Middle frontal gyrus (tissue), 1 donor: ENCODE data around the gene PPARG.

Experiments
- DNase-seq: peaks from one replicate; pipeline ENCODE4 v3.0.0-alpha.2; 2015; ENCODE audit warnings: low spot score; ENCODE audit errors: extremely low spot score

PPARG gene

GRCh38 chr3:12309716-12310115, 20.8 kb downstream of the PPARG start:
- DNase-seq = no peak

DNA sequence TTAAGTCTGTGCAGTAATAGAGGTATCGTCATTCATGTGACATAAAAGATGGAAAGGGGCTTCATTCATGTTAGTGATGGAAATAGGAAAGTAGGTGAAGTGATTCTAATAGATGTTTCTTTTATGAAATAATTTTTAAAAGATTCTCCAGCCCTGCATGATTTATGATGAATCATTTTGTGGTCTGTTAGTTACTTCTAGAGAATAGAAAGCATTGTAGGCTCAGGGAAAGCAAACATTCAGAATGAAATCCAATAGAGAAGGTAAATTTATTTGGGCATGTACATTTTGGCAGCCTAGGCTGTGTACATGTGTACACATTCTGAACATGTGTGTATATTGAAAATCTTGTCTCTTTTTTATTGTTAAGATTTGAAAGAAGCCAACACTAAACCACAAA, 23.1 kb downstream of the PPARG start:
- no peak for DNase-seq

DNA sequence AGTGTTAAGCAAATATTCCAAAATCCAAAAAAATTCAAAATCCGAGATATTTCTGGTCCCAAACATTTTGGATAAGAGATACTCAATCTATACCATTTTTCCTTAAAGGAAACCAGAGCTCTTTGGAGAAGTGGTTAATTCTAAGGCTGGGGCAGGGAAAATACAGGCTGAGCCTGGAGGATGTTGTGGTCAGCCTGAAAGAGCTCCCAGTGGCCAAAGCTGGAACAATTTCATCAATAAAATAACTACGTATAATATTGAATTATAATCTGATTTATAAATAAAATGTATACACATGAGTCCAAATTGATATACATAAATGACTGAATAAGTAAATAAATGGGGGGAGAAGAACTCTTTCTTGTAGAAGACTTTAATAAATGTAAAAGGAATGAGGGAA, 24.6 kb downstream of the PPARG start:
- DNase-seq = no peak

DNA sequence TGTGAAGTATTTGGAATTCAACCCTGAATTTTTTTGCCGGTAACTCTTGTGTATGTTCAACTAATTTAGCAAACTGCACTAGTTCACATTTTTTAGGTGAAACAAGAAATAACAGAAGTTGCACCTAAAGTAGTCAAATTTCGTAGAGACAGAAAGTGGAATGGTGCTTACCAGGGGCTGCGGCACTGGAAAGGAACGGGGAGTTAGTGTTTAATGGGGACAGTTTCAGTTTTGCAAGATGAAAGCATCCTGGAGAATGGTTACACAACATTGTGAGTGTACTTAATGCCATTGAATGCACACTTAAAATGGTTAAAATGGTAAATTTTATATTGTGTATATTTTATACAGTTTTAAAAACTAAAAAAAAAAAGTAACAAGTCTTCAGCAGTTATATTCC, 27.4 kb downstream of the PPARG start:
- no peak for DNase-seq

GRCh38 chr3:12316729-12317351, 28.0 kb downstream of the PPARG start:
- DNase-seq = no peak

DNA sequence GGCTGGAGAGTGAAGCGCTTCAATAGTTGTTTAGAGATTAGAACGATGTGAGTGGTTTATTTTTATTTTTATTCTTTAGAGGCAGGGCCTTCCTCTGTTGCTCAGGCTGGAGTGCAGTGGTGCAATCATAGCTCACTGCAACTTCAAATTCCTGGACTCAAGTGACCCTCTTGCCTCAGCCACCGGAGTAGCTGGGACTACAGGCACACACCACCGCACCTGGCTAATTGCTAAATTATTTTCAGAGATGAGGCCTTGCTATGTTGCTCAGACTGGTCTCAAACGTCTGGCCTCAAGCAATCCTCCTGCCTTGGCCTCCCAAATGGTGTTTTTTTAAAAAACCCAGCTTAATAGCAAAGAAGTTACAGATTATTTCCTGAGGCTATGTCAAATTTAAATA, 29.0 kb downstream of the PPARG start:
- no peak for DNase-seq

DNA sequence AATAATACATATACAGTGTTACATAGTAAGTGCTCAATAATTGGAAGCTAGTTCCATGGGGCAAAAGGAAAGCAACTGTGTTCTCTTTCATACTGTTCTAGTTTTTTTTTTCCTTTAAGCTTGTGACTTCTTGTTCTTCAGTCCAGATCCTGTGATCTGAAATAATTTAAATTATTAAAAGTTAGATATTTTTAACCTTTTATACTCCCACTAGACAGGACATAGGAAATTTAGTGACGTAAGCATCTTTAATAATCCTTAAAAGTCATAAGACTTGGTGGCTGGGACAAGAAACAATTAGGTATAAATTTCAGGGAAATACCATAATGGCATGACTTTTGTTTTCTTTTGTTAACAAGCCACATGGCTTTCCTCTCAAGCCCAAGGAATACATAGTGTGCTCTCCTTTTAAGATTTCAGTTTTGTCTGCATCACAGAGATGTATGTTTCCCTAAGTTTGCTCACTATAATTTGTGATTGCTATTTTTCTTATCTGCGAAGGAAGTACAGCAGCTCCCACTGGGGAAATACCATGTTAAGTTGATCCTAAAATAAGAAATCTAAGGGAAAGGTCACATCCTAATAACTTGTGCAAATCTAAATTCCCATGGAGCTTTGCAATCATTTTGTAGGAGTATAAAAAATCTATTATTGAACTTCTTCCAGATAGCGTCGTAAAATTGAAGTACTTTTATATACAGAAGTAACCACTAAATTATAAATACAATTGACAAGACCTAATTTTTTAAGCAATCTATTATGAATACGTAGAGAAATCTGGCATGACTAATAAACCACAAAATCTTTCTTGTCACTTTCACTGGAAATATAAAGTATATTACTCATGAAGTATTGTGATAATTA, 30.1 kb downstream of the PPARG start:
- DNase-seq = no peak

DNA sequence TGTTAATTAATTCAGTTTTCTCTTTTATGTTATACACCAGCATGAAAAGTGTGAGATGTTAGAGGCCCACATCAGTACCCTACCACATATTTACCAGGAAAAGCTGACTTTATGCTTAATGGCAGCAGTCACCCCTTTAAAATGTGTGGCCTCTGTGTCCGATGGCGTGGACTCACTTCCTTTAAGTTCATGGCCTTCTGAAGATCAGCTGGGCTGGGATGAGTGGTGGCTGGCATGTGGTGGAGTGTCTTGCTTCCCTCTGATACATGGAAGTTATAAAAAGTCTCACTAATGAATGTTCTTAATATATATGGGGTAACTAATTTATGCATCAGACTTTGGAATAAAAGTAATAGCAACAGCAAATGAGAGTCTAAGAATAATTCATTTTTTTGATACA, 32.1 kb downstream of the PPARG start:
- DNase-seq = no peak

DNA sequence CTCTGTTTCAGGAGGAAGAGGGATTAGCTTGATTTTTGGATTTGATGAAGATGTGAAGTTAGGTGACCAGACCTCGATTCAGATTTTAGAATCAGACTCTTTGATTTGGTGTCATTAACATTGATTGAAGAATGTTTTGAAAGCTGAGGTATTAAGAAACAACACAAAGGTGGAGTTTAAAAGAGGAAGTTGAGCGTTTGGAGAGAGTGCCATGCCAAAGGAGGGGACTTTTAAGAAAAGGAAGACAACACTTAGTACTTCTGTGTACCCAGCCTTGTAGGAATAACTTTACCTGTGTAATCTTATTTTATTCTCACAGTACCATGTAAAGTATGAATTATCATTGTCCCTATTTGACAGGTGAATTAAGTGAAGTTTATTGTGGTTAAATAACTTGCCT, 34.4 kb downstream of the PPARG start:
- no peak for DNase-seq

DNA sequence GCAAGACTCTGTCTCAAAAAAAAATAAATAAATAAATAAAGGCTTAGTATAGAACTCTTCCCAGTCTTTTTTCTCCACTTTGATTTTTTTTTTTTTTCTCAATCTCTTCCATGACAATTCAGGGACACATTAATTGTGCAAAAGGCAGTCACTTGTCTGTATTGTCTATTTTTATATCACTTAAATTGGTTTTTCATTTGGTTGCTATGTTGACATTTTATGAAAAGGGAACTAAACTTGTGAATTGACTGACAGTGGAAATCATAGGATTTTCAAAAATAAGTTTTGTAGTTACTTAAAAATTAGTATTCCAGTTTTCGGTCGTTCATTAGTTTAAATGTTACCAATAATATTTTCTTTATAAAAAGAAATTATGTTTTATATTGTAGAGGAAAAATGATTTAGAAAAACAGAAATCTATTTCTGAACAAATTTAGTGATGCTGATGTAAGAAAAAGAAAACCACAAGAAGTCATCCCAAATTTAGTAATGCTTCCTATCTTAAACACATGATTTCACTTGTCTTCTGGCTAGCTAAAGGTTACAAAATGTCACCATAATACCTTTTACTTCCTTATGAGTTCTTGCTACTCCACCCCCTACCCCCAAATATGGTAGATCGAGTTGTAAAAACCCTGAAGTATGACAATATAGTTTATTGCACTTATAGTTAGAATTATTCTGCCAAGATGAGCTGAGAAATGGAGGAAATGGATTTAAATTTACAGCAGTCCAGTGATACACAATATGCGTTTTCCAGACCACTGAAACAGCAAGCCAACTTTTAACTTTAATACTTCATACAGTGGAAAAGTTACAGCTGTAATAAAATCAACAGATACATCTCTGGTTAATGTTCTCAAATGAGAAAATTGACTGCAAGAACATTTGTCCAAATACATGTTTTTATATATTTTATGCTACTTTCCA, 37.0 kb downstream of the PPARG start:
- no peak for DNase-seq

GRCh38 chr3:12327021-12327420, 38.2 kb downstream of the PPARG start:
- no peak for DNase-seq

GRCh38 chr3:12328132-12328836, 39.4 kb downstream of the PPARG start:
- DNase-seq = no peak

- no peak for DNase-seq
Measured at GRCh38 chr3:12328837-12329462, 40.1 kb downstream of the PPARG start.

DNA sequence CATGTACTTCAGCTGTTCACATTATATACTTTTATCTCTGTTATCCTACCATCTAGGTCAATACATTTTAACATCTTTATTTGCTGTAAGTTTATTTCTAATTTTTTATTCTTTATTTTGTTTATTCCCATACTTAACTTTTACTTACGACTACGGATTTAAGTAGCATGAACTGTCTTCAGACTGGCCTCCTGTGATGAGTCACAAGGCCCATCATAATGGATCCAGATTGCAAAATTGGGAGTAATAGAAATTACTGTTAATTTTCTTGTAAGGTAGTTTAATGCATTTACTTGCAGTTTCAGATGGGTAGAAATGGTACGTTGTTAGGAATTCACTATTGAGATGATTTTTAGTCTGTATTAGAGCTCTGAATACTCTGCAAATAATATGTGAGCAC, 45.9 kb downstream of the PPARG start:
- DNase-seq = no peak

GRCh38 chr3:12335421-12335820, 46.6 kb downstream of the PPARG start:
- no peak for DNase-seq

DNA sequence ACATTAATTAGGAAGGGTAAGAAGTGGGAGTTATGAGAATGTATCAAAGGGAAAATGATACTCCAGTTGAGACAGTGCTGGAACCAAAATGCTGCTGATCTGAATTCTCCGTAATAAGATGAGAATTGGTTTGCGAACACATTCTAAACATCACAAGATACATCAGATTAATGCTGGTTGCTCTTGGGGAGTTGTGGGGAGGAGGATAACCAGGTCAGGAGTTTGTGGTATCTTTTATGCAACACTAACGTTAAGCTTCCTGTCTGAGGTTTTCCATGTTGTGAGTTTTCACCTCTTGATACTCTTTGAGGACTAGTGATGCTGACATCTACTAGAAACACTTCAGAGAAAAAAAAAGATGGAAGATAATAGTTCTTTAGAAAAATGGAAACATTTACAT, 47.2 kb downstream of the PPARG start:
- no peak for DNase-seq

DNA sequence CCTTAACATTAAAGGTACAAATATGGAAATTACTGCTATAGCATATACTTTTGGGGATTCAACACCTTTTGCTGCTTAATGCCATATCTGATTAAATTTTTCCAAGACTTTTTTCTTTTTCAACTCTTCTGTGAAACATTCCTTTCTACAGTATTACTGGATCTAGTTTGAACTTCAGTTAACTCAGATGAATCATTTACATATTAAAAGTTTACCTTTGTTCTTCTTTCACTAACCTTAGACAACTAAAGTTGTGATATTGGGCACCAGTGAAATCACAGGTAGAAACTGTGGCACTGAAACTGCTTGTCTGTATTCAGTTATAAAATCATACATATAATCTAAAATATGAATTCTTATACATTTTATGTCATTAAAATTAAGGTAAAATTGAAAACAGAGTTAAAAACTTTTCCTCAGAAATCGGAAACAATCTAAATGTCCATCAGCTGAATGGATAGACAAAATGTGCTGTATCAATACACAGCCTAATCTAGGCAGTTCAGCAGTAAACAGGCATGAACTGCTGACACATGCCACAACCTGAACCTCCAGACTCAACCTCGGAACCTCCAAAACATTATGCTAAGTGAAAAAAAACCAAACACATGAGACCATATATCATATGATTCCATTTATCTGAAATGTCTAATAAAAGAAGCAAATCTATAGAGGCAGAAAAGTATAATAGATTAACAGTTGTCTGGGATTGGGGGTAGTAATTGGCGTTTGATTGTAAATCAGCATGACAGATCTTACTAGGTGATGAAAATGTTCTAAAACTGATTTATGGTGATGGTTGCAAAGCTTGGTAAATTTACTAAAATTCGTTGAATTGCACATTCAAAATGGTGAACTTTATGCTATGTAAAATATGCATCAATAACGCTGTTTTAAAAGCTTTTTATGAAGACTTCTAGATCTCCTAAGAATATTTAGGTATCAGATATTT, 50.0 kb downstream of the PPARG start:
- no peak for DNase-seq

- no peak for DNase-seq
Measured at GRCh38 chr3:12339701-12340480, 51.0 kb downstream of the PPARG start.

- DNase-seq = no peak
Measured at GRCh38 chr3:12340506-12340905, 51.6 kb downstream of the PPARG start.
